ENCODE results near the gene XYLT1. TPM values are rescaled to one million over a fixed set of nuclear protein-coding genes. Genes with fewer than 3 reads are reported as not detected.
A peak's percentile ranks its signal among the peaks of the same experiment; 100 is the strongest.

Gene XYLT1
- total and polyA plus RNA-seq, 10 of the 15 experiments (the other 5 are each of a cell fraction or from before 2014, with no cell fraction given): 0.88 to 14.8 (median 5.8) TPM

- H3K4me3 ChIP-seq: no peak overlapping the region
- 0% methylated on average over 4 of the region's 4 CpGs for WGBS (ENCODE audit: insufficient coverage, insufficient replicate concordance, low lambda C conversion rate, missing lambda C conversion rate)
- H3K27me3 ChIP-seq (replicated peaks in 1 of 2; ENCODE audit: control insufficient read depth in 2 of 2, insufficient read depth in 2 of 2, low read length in 1 of 2): no peaks in the 10 kb centered on the region
- ChIA-PET RAD21 (ENCODE audit: unreplicated experiment) (interaction anchor here (0.8 to 8.9 kb wide), 36 partner anchors 10 to 441 kb away, joined by 3 to 109 read pairs (median 5); no protein-coding TSS in a partner anchor), CTCF (interaction anchor here (0.6 to 8.2 kb wide), 19 partner anchors 12 to 277 kb away, joined by 3 to 85 read pairs (median 5); no protein-coding TSS in a partner anchor), SMC1A (ENCODE audit: uncharacterized antibody, unreplicated experiment) (interaction anchor here (0.5 to 12.6 kb wide), 38 partner anchors 10 to 1497 kb away, joined by 3 to 241 read pairs (median 5); no protein-coding TSS in a partner anchor), POLR2A (interaction anchor here (0.6 to 4.8 kb wide), 14 partner anchors 9 to 165 kb away, joined by 3 to 32 read pairs (median 5); no protein-coding TSS in a partner anchor)
- H3K36me3 ChIP-seq (ENCODE audit: control insufficient read depth in 2 of 2, insufficient read depth in 2 of 2, low read length in 1 of 2): no peaks in the 10 kb centered on the region
- H3K79me2 ChIP-seq (ENCODE audit: control insufficient read depth, insufficient read depth, low read length): no peaks in the 10 kb centered on the region
- ATAC-seq: peak; percentile 13
- no TSS peak for BruUV-seq (replicated peaks)
- in situ Hi-C loops (cut with MboI): loop anchor here (5.0 kb wide), 1 partner anchor 165 kb away; no protein-coding TSS in a partner anchor
- H4K20me1 ChIP-seq (ENCODE audit: control insufficient read depth, insufficient read depth): no peaks in the 10 kb centered on the region
- H3K4me1 ChIP-seq (ENCODE audit: control insufficient read depth, insufficient read depth, low read length): peaks cover 44% of the 10 kb centered on the region
- no peak for DNase-seq (ENCODE audit: low read depth, low spot score)
- TF ChIP-seq SMARCA5 (IDR thresholded peaks at IDR 0.05) (peak; percentile 24; the same call in 1 of the 2 replicates), E4F1 (IDR thresholded peaks at IDR 0.05; ENCODE audit: borderline replicate concordance, partially characterized antibody) (no peak)
- H3K27ac ChIP-seq (ENCODE audit: control insufficient read depth, insufficient read depth): peak overlapping the region; percentile 14
- H3K9me3 ChIP-seq (replicated peaks; ENCODE audit: control insufficient read depth, insufficient read depth, low read length): no peaks in the 10 kb centered on the region
- intact Hi-C loops (cut with micrococcal nuclease; ENCODE audit: unreplicated experiment): loop anchor here (2.0 to 10.0 kb wide), 5 partner anchors 67 to 275 kb away; no protein-coding TSS in a partner anchor
- FAIRE-seq: no peak
- H2AFZ ChIP-seq (ENCODE audit: control insufficient read depth, low read depth, low read length): no peak overlapping the region
- H3K9ac ChIP-seq (ENCODE audit: control insufficient read depth, insufficient read depth, low read length): no peak overlapping the region
- peak overlapping the region; percentile 73; the same call in 1 of the 2 replicates for H3K4me2 ChIP-seq (ENCODE audit: control insufficient read depth, insufficient read depth)
Measured at GRCh38 chr16:17302214-17302613, 168.5 kb downstream of the XYLT1 start.

Data from GM12878 (cell line).